HepG2 (cell line): Measurements from ENCODE around the gene SLC9A4.

ENCODE experiments used
- CEBPB ChIP-seq: IDR thresholded peaks from 2 replicates; pipeline ENCODE4 v1.6.1; 2011; ENCODE audit warnings: low read depth, low read length, improper control_type of control experiment, borderline replicate concordance
- ELF1 ChIP-seq: sonication (generic); formaldehyde crosslinking; IDR thresholded peaks from 2 replicates; pipeline ENCODE4 v1.4.0; 2020; ENCODE audit warnings: missing genetic modification reagents
- ESRRA ChIP-seq: sonication (generic); formaldehyde crosslinking; IDR thresholded peaks from 2 replicates; pipeline ENCODE4 v1.5.1; 2020; ENCODE audit warnings: mild to moderate bottlenecking, low read depth, missing genetic modification reagents
- FOXJ3 ChIP-seq: sonication (generic); formaldehyde crosslinking; IDR thresholded peaks from 2 replicates; pipeline ENCODE4 v1.4.0; 2020; ENCODE audit warnings: missing genetic modification reagents, mild to moderate bottlenecking, borderline replicate concordance
- JUND ChIP-seq: sonication (generic); formaldehyde crosslinking; IDR thresholded peaks from 2 replicates; pipeline ENCODE4 v1.8.0; 2022; ENCODE audit warnings: mild to moderate bottlenecking, missing genetic modification reagents
- MAFK ChIP-seq, 2 experiments: IDR thresholded peaks in 1 of 2; conservative IDR thresholded peaks in 1 of 2; 2 replicates each; pipeline ENCODE4 v1.6.1; 2011; ENCODE audit warnings: improper control_type of control experiment in 2 of 2, low read length in 2 of 2
- SAFB2 ChIP-seq: sonication (generic); formaldehyde crosslinking; IDR thresholded peaks from 2 replicates; pipeline ENCODE4 v1.5.1; 2020; ENCODE audit warnings: missing genetic modification reagents, low read depth, mild to moderate bottlenecking, borderline replicate concordance
- SRY ChIP-seq: sonication (generic); formaldehyde crosslinking; IDR thresholded peaks from 2 replicates; pipeline ENCODE4 v1.8.0; 2022; ENCODE audit warnings: mild to moderate bottlenecking, missing genetic modification reagents
- YEATS4 ChIP-seq: sonication (generic); formaldehyde crosslinking; IDR thresholded peaks from 2 replicates; pipeline ENCODE4 v1.4.0; 2020; ENCODE audit warnings: missing genetic modification reagents, borderline replicate concordance
- TF ChIP-seq, protein P1 (sequence below): IDR thresholded peaks from 2 replicates; pipeline ENCODE4 v1.6.1; 2016; ENCODE audit warnings: low read depth, borderline replicate concordance
- TF ChIP-seq, protein P2 (sequence below): sonication (generic); formaldehyde crosslinking; IDR thresholded peaks from 2 replicates; pipeline ENCODE4 v1.5.0; 2020; ENCODE audit warnings: missing genetic modification reagents
- TF ChIP-seq, protein P3 (sequence below): sonication (generic); formaldehyde crosslinking; IDR thresholded peaks from 2 replicates; pipeline ENCODE4 v1.8.0; 2022; ENCODE audit warnings: missing genetic modification reagents, low read depth, mild to moderate bottlenecking, borderline replicate concordance

DNA sequence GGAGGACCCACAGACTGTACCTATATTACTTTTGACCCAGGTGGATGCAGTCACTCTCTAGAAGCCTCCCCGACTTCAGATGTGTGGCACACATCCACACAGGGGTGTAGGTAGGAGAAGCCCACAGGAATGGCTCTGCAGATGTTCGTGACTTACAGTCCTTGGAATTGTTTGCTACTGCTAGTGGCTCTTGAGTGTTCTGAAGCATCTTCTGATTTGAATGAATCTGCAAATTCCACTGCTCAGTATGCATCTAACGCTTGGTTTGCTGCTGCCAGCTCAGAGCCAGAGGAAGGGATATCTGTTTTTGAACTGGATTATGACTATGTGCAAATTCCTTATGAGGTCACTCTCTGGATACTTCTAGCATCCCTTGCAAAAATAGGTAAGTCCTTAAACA is 605 bp downstream of the SLC9A4 start:
- no peak for TF ChIP-seq SRY (CRISPR knock-in tag)
- TF ChIP-seq, protein P1, sequence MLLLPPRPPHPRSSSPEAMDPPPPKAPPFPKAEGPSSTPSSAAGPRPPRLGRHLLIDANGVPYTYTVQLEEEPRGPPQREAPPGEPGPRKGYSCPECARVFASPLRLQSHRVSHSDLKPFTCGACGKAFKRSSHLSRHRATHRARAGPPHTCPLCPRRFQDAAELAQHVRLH, result no peak
- no peak for TF ChIP-seq SAFB2 (CRISPR knock-in tag)
- no peak for TF ChIP-seq ESRRA
- TF ChIP-seq FOXJ3 (CRISPR knock-in tag), result no peak
- TF ChIP-seq CEBPB, result no peak
- no peak for TF ChIP-seq MAFK (conservative IDR thresholded peaks at IDR 0.05 in 1 of 2, IDR thresholded peaks at IDR 0.05 in 1 of 2; ENCODE audit: low read length in 2 of 2)
- TF ChIP-seq ELF1, result no peak
- TF ChIP-seq, protein P2, sequence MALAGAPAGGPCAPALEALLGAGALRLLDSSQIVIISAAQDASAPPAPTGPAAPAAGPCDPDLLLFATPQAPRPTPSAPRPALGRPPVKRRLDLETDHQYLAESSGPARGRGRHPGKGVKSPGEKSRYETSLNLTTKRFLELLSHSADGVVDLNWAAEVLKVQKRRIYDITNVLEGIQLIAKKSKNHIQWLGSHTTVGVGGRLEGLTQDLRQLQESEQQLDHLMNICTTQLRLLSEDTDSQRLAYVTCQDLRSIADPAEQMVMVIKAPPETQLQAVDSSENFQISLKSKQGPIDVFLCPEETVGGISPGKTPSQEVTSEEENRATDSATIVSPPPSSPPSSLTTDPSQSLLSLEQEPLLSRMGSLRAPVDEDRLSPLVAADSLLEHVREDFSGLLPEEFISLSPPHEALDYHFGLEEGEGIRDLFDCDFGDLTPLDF, result no peak
- TF ChIP-seq YEATS4 (CRISPR knock-in tag), result no peak
- TF ChIP-seq, protein P3, sequence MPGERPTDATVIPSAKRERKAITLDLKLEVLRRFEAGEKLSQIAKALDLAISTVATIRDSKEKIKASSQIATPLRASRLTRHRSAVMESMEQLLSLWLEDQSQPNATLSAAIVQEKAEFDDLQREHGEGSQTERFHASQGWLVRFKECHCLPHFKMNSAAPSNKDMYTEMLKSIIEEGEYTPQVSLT (CRISPR knock-in tag), result no peak
- no peak for TF ChIP-seq JUND (CRISPR knock-in tag)
